NCI-H1417 treated with DMSO at 0.1 percent for 48 hours (cell line): ENCODE results near the gene C19orf73.
"Not testable (repeated sequence)": the region's sequence is repeated elsewhere in the genome, so short reads cannot be mapped to it uniquely, and the experiment has no call there.

Experiments used
- DNase-seq: peaks from one replicate; lab custom pipeline; 2025; lab: John Stamatoyannopoulos, UW

The C19orf73 gene

DNA sequence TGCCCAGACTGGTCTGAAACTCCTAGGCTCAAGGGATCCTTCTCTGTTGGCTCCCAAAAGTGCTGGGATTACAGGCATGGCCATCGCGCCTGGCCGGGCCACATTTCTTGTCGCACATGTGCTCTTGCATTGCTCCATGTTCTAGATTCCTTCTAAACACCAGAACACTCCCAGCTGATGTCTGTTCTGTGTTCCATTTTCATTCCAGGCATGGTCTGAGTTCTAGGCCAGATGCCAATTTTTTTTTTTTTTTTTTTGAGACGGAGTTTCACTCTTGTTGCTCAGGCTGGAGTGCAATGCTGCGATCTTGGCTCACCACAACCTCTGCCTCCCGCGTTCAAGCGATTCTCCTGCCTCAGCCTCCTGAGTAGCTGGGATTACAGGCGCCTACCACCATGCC, 2.9 kb upstream of the C19orf73 start:
- not testable (repeated sequence) for DNase-seq

GRCh38 chr19:49120868-49121267, 1.9 kb upstream of the C19orf73 start:
- DNase-seq = no peak

- no peak for DNase-seq
Measured at GRCh38 chr19:49120325-49120683, 1.4 kb upstream of the C19orf73 start.

DNA sequence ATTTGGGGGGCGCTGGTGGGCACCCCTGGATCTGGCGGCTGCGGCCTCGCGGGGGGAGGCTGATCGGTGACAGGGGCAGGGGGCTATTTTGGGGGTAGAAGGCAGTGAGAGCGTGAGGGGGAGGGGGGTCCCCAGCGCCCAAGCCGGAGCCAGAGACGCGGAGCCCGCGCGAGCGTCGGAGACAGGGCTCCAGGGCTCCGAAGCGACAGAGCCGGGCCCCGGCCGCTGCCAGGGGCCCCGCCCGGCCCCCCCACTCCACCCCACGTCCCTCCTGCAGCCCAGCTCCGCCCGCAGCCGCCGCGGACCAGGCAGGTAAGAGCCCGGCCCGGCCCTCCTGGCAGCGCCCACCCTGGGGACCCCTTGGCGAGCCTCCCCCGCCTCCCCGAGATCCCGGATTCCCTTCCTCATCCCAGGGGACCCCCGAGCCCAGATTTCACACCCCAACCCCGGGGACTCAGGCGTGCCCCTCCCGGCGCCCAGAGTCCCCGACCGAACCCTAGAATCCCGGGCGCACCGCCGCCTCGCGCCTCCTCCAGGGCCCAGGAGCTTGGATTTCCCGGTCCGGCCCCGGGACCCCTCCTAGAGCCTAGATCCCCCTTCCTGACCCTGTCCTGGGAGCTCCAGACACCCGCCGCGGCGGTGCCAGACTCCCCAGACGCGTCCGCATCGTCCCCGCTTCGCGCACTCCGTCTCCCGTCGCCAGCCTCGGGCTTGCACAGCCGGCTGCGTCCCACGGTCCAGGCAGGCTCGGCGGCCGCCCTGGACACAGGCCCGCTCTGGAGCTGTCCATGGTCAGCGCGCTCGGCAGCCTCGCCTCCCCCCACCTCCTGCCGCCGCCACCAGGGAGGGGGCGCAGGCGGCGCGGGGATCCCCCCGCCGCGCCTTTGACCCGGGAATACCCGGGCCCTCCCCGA, 725 bp upstream of the C19orf73 start, which contains the start of gene PPFIA3:
Gene PPFIA3 (plus strand): TSS at position 134 of the 914 bp plus-strand sequence. CDS start 8,330 bp downstream, outside the sequence.
- no peak for DNase-seq

DNA sequence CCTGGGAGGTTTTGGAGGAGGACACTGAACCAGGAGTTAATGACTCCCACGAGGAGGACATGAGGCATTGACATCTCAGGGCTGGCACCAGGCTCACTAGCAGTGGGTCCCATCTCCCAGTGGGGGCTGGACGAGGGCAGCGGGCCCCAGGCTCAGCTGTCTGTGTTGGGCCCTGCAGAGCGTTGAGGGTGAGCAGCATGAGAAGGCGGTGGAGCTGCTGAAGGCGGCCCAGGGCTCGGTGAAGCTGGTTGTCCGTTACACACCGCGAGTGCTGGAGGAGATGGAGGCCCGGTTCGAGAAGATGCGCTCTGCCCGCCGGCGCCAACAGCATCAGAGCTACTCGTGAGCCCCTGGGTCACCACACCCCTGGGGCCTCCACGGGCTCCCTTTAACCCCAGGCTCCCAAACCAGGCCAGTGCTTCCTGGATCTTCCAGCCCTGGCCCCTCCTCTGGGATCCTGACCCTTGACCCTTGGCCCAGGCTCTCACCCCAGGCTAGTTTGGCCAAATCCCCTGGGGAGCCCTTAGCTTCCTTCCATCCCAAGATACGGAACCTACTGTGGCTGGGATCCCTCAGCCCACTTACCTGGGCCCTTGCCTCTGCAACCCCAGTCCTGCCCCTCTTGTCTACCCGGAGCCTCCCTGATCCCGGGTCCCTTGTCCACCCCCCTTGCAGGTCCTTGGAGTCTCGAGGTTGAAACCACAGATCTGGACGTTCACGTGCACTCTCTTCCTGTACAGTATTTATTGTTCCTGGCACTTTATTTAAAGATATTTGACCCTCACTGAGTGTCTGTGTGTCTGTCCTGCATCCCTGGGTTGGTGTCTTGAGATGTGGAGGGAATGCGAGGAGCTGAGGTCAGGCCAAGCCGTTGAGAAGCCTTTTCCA, 1.0 kb downstream of the C19orf73 start:
- DNase-seq = no peak

GRCh38 chr19:49116544-49116943, 2.4 kb downstream of the C19orf73 start:
- DNase-seq = no peak

DNA sequence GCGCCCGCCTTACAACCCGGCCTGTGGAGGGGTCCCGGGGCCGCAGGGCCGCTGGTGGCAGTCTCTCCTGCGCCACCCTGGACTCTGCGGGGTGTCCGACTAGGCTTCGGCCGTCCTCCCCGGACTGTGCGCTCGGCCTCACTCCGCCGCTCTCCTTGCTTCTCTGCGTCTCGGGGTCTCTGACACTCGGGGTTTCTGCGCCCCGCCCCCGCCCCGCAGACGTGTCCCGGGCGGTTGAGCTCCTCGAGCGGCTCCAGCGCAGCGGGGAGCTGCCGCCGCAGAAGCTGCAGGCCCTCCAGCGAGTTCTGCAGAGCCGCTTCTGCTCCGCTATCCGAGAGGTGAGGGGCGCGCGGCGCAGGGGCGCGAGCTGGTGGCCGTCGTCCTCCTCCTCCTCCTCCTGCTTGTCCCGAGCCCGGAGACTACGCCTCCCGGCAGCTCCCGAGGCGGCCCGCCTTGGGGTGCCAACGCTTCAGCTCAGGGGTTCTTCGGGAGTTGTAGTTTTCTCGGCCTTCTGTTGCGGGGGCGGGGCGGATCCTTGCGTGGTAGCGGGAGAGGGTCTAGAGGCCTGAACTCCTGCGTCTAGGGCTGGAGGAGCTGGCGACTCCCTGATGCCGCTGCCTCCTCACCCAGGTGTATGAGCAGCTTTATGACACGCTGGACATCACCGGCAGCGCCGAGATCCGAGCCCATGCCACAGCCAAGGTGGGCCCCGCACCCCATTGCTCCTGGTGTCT, 4.1 kb downstream of the C19orf73 start:
- DNase-seq = no peak

GRCh38 chr19:49113762-49114629, 4.9 kb downstream of the C19orf73 start, which contains the start of gene LIN7B:
Gene LIN7B (plus strand): TSS chr19:49114370. CDS start chr19:49114405, 35 bp downstream.
- no peak for DNase-seq

DNA sequence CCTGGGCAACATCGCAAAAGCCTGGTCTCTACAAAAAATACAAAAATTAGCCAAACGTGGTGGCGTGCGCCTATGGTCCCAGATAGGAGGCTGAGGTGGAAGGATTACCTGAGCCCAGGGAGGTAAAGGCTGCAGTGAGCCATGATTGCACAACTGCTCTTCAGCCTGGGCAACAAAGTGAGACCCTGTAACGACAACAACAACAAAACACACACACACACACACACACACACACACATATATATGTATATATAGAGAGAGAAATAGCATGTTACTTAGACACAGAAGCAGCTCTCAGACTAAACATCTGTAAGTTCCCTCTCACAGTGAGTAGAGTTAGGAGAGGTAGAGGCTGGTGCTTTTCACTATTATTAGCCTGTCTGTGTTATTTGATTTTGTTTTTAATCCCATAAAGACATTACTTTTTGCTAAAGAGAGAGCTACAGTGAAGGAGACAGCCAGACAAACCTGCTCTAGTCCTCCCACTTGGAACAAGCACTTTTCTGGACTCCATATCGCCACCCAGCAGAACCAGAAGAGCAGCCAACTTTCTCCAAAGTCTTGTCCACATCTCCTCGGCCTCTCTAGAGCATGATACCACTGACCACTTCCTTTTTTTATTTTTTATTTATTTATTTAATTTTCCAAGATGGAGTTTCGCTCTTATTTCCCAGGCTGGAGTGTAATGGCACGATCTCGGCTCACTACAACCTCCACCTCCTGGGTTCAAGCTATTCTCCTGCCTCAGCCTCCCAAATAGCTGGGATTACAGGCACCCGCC, 7.5 kb downstream of the C19orf73 start:
- DNase-seq = no peak

GRCh38 chr19:49110567-49110966, 8.4 kb downstream of the C19orf73 start:
- DNase-seq = no peak

- DNase-seq = no peak
Measured at GRCh38 chr19:49109569-49110233, 9.2 kb downstream of the C19orf73 start.

DNA sequence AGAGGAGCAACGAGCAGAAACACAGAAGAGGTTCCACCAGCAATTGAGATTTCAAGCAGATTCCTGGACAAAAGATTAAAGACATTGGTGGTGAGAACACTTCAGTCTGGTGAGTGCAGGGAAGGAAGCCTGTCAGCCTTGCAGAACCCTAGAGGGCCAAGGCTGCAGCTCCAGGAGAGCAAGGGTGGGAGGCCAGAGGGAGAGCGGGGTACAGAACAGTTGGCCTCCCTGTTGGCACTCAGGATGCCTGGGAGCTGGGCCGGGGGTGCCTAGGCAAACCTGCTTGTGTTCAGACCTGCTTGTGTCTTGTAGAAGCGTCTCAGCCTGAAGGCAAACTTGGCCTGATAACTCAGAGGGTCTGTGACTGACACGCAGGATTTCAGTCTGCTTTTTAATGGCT, 9.9 kb downstream of the C19orf73 start:
- DNase-seq = no peak

- DNase-seq = no peak
Measured at GRCh38 chr19:49107625-49108459, 11.1 kb downstream of the C19orf73 start.

DNA sequence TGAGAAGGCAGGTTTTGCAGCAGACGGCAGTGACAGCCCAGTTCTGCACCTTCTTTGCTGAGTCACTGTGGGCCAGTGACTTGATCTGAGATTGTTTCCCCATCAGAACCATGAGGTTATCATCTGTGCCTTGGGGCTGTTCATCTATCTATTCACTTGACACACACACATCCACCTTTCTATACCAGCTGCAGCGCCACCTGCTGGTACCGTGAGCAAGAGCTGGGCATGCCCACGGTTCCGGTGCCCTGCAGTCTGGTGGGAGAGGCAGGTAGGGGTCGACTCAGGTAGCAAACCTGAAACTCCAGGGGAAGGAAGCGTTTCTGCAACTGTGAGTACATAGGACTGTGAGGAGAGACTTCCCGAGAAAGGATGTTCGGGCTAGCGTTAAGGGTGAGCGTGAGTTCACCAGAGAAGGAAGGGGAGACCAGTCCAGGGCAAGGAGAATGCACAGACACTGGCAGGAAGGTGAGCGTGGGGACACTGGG, 12.3 kb downstream of the C19orf73 start:
- DNase-seq = no peak

DNA sequence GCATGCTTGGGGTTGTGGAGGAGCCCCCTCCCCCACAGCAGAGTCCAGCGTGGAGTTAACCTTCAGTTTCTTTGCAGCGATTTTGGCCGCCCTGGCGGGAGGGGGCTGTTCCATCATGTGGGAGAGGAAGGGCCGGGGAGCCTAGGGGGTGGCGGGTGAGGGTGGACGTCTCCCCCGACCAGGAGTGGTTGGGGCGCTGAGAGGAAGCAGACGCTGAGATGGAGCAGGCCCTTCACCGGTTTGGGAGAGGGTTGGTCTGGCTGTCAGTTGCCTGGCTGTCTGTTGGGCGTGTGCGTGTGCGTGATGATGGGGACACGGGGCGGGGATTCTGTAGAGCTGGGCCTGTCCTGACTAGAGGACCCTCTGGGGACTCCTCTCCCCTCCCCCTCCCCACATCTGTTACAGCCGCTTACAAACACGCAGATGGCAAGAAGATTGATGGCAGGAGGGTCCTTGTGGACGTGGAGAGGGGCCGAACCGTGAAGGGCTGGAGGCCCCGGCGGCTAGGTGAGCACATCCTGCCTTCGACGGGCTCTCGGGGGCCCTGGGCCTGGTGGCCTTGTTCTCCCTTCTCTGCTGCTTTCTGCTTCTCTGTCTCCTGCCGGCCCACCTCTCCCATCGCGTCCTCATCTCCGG, 14.6 kb downstream of the C19orf73 start:
- DNase-seq = no peak

DNA sequence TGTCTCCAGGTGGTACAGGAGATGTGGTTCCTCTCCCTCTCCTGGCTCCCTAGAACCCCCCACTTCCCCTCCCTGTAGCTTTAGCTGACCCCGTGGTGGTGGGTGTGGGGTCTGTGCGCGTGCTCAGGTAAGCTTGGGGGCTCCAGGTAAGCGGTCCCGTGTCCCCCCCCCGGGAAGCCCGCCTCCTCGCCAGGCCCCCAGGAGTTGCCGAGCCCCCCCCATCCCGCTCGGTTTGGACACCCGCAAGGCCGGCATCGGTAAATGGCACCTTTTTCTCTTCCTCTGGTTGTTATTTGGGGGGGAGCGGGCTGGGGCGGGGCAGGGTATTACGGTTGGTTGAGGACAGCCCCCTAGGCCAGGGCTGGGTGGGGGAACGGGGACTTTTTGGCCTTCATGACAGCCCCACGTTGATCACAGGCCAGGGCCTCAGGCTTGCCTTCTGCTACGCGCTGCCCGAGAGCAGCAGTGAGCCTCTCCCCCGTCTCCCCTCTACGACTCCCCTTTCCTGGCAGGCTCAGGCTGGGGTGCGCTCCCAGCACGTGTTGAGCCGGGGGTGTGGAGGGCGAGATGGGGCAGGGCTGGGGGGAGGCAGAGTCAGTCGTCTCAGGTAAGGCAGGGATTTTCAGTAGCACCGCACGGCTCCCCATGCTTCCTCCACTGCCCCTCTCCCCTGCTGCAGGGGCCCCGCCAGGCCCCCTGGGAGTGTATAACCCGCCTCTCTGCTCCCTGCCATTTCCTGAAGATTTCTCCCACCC, 15.4 kb downstream of the C19orf73 start:
- no peak for DNase-seq

DNA sequence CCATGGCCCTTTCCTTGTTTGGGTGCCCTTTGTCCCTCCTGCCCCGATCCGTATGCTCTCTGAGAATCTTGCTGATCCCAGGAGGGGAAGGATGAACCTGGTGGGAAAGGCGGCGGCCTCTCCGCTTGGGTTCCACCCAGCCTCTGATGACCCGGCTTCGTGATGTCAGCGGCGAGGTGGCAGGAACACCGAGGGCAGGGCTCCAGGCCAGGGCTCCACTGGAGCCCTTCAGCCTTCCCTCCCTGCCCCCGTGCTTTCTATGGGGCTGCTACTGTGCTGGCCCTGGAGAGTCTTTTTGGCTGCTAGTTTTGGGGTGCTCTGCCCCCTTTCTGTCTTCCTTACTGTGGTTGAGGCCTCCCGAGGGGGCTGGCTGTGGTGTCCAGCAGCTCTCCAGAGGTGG, 16.6 kb downstream of the C19orf73 start:
- no peak for DNase-seq
